SK-N-SH (cell line): Measurements from ENCODE around the gene APPL1. TPM values are rescaled to one million over a fixed set of nuclear protein-coding genes. Genes with fewer than 3 reads are reported as not detected.
A peak's percentile ranks its signal among the peaks of the same experiment; 100 is the strongest.

Source experiments
- CTCF ChIA-PET: fragments of 300-600, 350-600 bp; formaldehyde crosslinking; extraction: SDS; loops from one replicate; lab custom pipeline; 2021; lab: Yijun Ruan, JAX
- POLR2A ChIA-PET: fragments of 350-600 bp; sonication (Branson Sonifier 250); formaldehyde crosslinking; extraction: SDS; loops from one replicate; lab custom pipeline; 2020; ENCODE audit warnings: antibody characterized with exemption, inconsistent platforms; lab: Yijun Ruan, JAX
- DNase-seq: peaks from one replicate; pipeline ENCODE4 v3.0.0; 2012
- H2AFZ ChIP-seq: fragments of 200-600 bp; sonication (generic); 2 replicates; pipeline ENCODE4 v1.8.1; 2016; ENCODE audit warnings: antibody characterized with exemption, mild to moderate bottlenecking, low read depth
- H3F3A ChIP-seq: fragments of 200-600 bp; sonication (generic); replicated peaks from 2 replicates; pipeline ENCODE3; 2016; ENCODE audit warnings: antibody characterized with exemption, mild to moderate bottlenecking; ENCODE audit not compliant: insufficient read depth
- H3K27ac ChIP-seq, 2 experiments: fragments of 200-500 bp in 1 of 2; fragments of 200-600 bp in 1 of 2; sonication (Bioruptor generic) in 1 of 2; sonication (generic), shearing (Covaris generic) in 1 of 2; 2 replicates each; pipeline versions ENCODE4 v1.5.1 to v1.6.1; 2014 to 2016; ENCODE audit warnings: low read depth in 2 of 2, inconsistent platforms in 1 of 2, low read length in 1 of 2, mild to moderate bottlenecking in 1 of 2, mixed read lengths in 1 of 2
- H3K27me3 ChIP-seq: fragments of 200-600 bp; sonication (generic), shearing (Covaris generic); 2 replicates; pipeline ENCODE4 v1.6.1; 2016; ENCODE audit warnings: mixed run types; ENCODE audit not compliant: insufficient read depth
- H3K36me3 ChIP-seq, 2 experiments: fragments of 200-500 bp in 1 of 2; fragments of 200-600 bp in 1 of 2; sonication (Bioruptor generic) in 1 of 2; sonication (generic) in 1 of 2; replicated peaks in 1 of 2; 2 replicates each; pipeline versions ENCODE3 to v1.5.1; 2014 to 2016; ENCODE audit warnings: low read length in 1 of 2, mild to moderate bottlenecking in 1 of 2; ENCODE audit not compliant: insufficient read depth in 2 of 2, control insufficient read depth in 1 of 2
- H3K4me1 ChIP-seq, 2 experiments: fragments of 200-500 bp in 1 of 2; fragments of 200-600 bp in 1 of 2; sonication (Bioruptor generic) in 1 of 2; sonication (generic), shearing (Covaris generic) in 1 of 2; 2 replicates each; pipeline versions ENCODE4 v1.5.1 to v1.6.1; 2014 to 2016; ENCODE audit warnings: low read depth in 1 of 2, low read length in 1 of 2, mixed run types in 1 of 2; ENCODE audit not compliant: insufficient read depth in 2 of 2, control insufficient read depth in 1 of 2
- H3K4me2 ChIP-seq: fragments of 200-600 bp; sonication (generic), shearing (Covaris generic); 2 replicates; pipeline ENCODE4 v1.6.1; 2017; ENCODE audit warnings: mixed run types
- H3K4me3 ChIP-seq, 2 experiments: fragments of 200-500 bp in 1 of 2; fragments of 200-600 bp in 1 of 2; sonication (Bioruptor generic) in 1 of 2; sonication (generic), shearing (Covaris generic) in 1 of 2; 2 replicates each; pipeline versions ENCODE4 v1.5.1 to v1.8.1; 2014 to 2016; ENCODE audit warnings: low read depth in 2 of 2, inconsistent platforms in 1 of 2, low read length in 1 of 2, mild to moderate bottlenecking in 1 of 2, mixed read lengths in 1 of 2, moderate library complexity in 1 of 2
- H3K79me2 ChIP-seq: fragments of 200-600 bp; sonication (generic); 2 replicates; pipeline ENCODE4 v1.8.1; 2017; ENCODE audit warnings: mild to moderate bottlenecking; ENCODE audit not compliant: insufficient read depth
- H3K9ac ChIP-seq: fragments of 200-600 bp; sonication (generic); 2 replicates; pipeline ENCODE4 v1.6.1; 2017; ENCODE audit warnings: mixed run types
- H3K9me2 ChIP-seq: fragments of 200-600 bp; sonication (generic); 2 replicates; pipeline ENCODE4 v1.6.1; 2017; ENCODE audit warnings: mixed run types
- H3K9me3 ChIP-seq: fragments of 200-600 bp; sonication (generic); 2 replicates; pipeline ENCODE4 v1.6.1; 2017; ENCODE audit warnings: mixed run types, mild to moderate bottlenecking, moderate library complexity
- H4K20me1 ChIP-seq: fragments of 200-600 bp; sonication (generic); 2 replicates; pipeline ENCODE4 v1.6.1; 2017; ENCODE audit warnings: mild to moderate bottlenecking, mixed run types; ENCODE audit not compliant: insufficient read depth
- CHD2 ChIP-seq: fragments of 150-350 bp; IDR thresholded peaks from 2 replicates; pipeline ENCODE4 v1.6.1; 2018; ENCODE audit warnings: low read length; ENCODE audit not compliant: partially characterized antibody
- CTCF ChIP-seq: fragments of 200-600 bp; sonication (generic); IDR thresholded peaks from 2 replicates; pipeline ENCODE4 v1.6.1; 2017; ENCODE audit warnings: antibody characterized with exemption, mild to moderate bottlenecking, moderate library complexity
- ELF1 ChIP-seq: IDR thresholded peaks from 2 replicates; pipeline ENCODE4 v1.4.0; 2012
- EZH2phosphoT487 ChIP-seq: fragments of 200-600 bp; sonication (generic); IDR thresholded peaks from 2 replicates; pipeline ENCODE4 v1.6.1; 2017; ENCODE audit warnings: low read depth, mixed run types, mild to moderate bottlenecking, antibody characterized with exemption, moderate library complexity, borderline replicate concordance
- FOXJ3 ChIP-seq: sonication (generic); formaldehyde crosslinking; IDR thresholded peaks from 2 replicates; pipeline ENCODE4 v1.5.1; 2020; ENCODE audit warnings: mild to moderate bottlenecking, missing genetic modification reagents
- FOXM1 ChIP-seq: IDR thresholded peaks from 2 replicates; pipeline ENCODE4 v1.4.0; 2012; ENCODE audit warnings: low read depth, mild to moderate bottlenecking
- GATA2 ChIP-seq: sonication (generic); formaldehyde crosslinking; IDR thresholded peaks from 2 replicates; pipeline ENCODE4 v1.5.0; 2020; ENCODE audit warnings: mild to moderate bottlenecking, missing genetic modification reagents
- IRF3 ChIP-seq: fragments of 150-350 bp; IDR thresholded peaks from 2 replicates; pipeline ENCODE4 v1.6.1; 2016; ENCODE audit warnings: mild to moderate bottlenecking, low read depth, low read length
- JUND ChIP-seq: IDR thresholded peaks from 2 replicates; pipeline ENCODE4 v1.4.0; 2012
- MAX ChIP-seq: IDR thresholded peaks from 2 replicates; pipeline ENCODE4 v1.4.0; 2012; ENCODE audit warnings: low read depth
- MEF2A ChIP-seq: IDR thresholded peaks from 2 replicates; pipeline ENCODE4 v1.4.0; 2012; ENCODE audit warnings: low read depth, borderline replicate concordance
- PBX3 ChIP-seq: IDR thresholded peaks from 2 replicates; pipeline ENCODE4; 2012
- RAD21 ChIP-seq: IDR thresholded peaks from 2 replicates; pipeline ENCODE4 v1.6.1; 2012; ENCODE audit warnings: mild to moderate bottlenecking, low read length
- RCOR1 ChIP-seq: fragments of 150-350 bp; IDR thresholded peaks from 2 replicates; pipeline ENCODE4 v1.6.1; 2017; ENCODE audit warnings: antibody characterized with exemption, low read length
- RFX5 ChIP-seq: IDR thresholded peaks from 2 replicates; pipeline ENCODE4 v1.6.1; 2012; ENCODE audit warnings: mild to moderate bottlenecking, improper control_type of control experiment, low read length
- SIN3A ChIP-seq: IDR thresholded peaks from 2 replicates; pipeline ENCODE4 v1.6.1; 2012; ENCODE audit warnings: low read depth, mild to moderate bottlenecking, low read length, moderate library complexity, borderline replicate concordance
- SMC3 ChIP-seq: IDR thresholded peaks from 2 replicates; pipeline ENCODE4 v1.6.1; 2012; ENCODE audit warnings: low read depth, low read length, improper control_type of control experiment
- TAF1 ChIP-seq: IDR thresholded peaks from 2 replicates; pipeline ENCODE4 v1.6.1; 2012; ENCODE audit warnings: low read depth, mild to moderate bottlenecking, low read length, moderate library complexity, borderline replicate concordance
- TCF12 ChIP-seq: IDR thresholded peaks from 2 replicates; pipeline ENCODE4 v1.4.0; 2012
- USF1 ChIP-seq: IDR thresholded peaks from 2 replicates; pipeline ENCODE4 v1.4.0; 2012; ENCODE audit warnings: low read depth, borderline replicate concordance
- ZBTB33 ChIP-seq: IDR thresholded peaks from 2 replicates; pipeline ENCODE4 v1.4.0; 2012; ENCODE audit warnings: low read depth, borderline replicate concordance
- WGBS: methylation state at CpG from one replicate; pipeline ENCODE4 v1.1.6; 2017; ENCODE audit warnings: low lambda C conversion rate; 5-methylcytosine and 5-hydroxymethylcytosine counted together
- polyA plus RNA-seq, 3 experiments: library from polyadenylated mRNA; depleted of rRNA; stranded (reverse); fragments of >200 nt; gene quantifications; 2 replicates each; pipeline ENCODE4 v1.2.3, GENCODE V29; 2012

The APPL1 gene
- polyA plus RNA-seq, 1 of the 3 experiments (the other 2 are of a cell fraction): 6.9 TPM

GRCh38 chr3:57281715-57282114 lies 54.2 kb downstream of the APPL1 start (continued):
- TF ChIP-seq ZBTB33 (no peak), TCF12 (peak; percentile 48; the same call in 1 of the 2 replicates), MEF2A (no peak), GATA2 (no peak), PBX3 (no peak), MAX (no peak), FOXM1 (no peak), CTCF (no peak), RAD21 (no peak)

- WGBS: 70% methylated on average over 6 of the region's 6 CpGs
- Histone ChIP-seq H3K4me3 (no peak overlapping the region), H3K4me1 (no peaks in the 10 kb centered on the region; a peak in 1 of 4 replicates), H3K9ac (no peak overlapping the region), H3K79me2 (no peaks in the 10 kb centered on the region), H3K36me3 (no peaks in the 10 kb centered on the region), H3K27ac (no peak overlapping the region), H3K9me3 (no peaks in the 10 kb centered on the region), H3K4me2 (no peak overlapping the region), H2AFZ (no peak overlapping the region), H3K27me3 (no peaks in the 10 kb centered on the region), H3K9me2 (no peaks in the 10 kb centered on the region), H3F3A (no peaks in the 10 kb centered on the region), H4K20me1 (no peaks in the 10 kb centered on the region)
- CTCF ChIA-PET: no interaction called here
- no peak for TF ChIP-seq GATA2
- DNase-seq: no peak
- POLR2A ChIA-PET: no interaction called here
Measured at GRCh38 chr3:57283334-57283733, 55.8 kb downstream of the APPL1 start.

- Histone ChIP-seq H2AFZ (no peak overlapping the region), H3K4me2 (no peak overlapping the region), H3K9me2 (no peaks in the 10 kb centered on the region), H3K27me3 (no peaks in the 10 kb centered on the region), H3K4me3 (no peak overlapping the region), H3K9ac (no peak overlapping the region), H3K4me1 (no peaks in the 10 kb centered on the region; a peak in 2 of 4 replicates), H3K79me2 (no peaks in the 10 kb centered on the region), H3K9me3 (no peaks in the 10 kb centered on the region), H4K20me1 (no peaks in the 10 kb centered on the region), H3K27ac (no peak overlapping the region), H3F3A (no peaks in the 10 kb centered on the region), H3K36me3 (no peaks in the 10 kb centered on the region)
- ChIA-PET POLR2A (no interaction called here), CTCF (interaction anchor here (1.3 kb wide), 1 partner anchor 15 kb away, joined by 4 read pairs; no protein-coding TSS in a partner anchor)
- DNase-seq: no peak
- WGBS: 47% methylated on average over 2 of the region's 2 CpGs
- TF ChIP-seq RFX5 (no peak), FOXJ3 (CRISPR knock-in tag) (no peak), USF1 (no peak), EZH2phosphoT487 (no peak), SIN3A (no peak), IRF3 (no peak), RCOR1 (no peak), CHD2 (no peak), ELF1 (no peak), RAD21 (no peak), JUND (no peak), TAF1 (no peak), SMC3 (no peak)
Measured at GRCh38 chr3:57287205-57287604, 59.7 kb downstream of the APPL1 start.
